Measurements from ENCODE around the gene TEX13D. TPM values are rescaled to one million over a fixed set of nuclear protein-coding genes. Genes with fewer than 3 reads are reported as not detected.

TEX13D gene
- total and polyA plus RNA-seq, 2 experiments from 2014 or later, result not detected

- Histone ChIP-seq H3K36me3 (no peaks in the 10 kb centered on the region), H3K27ac (no peak overlapping the region), H3K4me3 (no peak overlapping the region), H3K27me3 (no peaks in the 10 kb centered on the region), H3K4me1 (ENCODE audit: low read depth) (no peaks in the 10 kb centered on the region), H3K9me3 (ENCODE audit: low read depth) (no peaks in the 10 kb centered on the region)
- no peak for TF ChIP-seq CTCF (IDR thresholded peaks at IDR 0.05; ENCODE audit: low read depth, low read length)
- no peak for DNase-seq (ENCODE audit: low read depth in 1 of 2, low spot score in 1 of 2)
These were observed 6.5 kb downstream of the TEX13D start for GRCh38 chrX:124338733-124339514.

GRCh38 chrX:124341396-124342132 is 9.1 kb downstream of the TEX13D start:
- H3K4me3 ChIP-seq, result no peak overlapping the region
- DNase-seq (ENCODE audit: low read depth in 1 of 2, low spot score in 1 of 2), result no peak
- no peaks in the 10 kb centered on the region for H3K4me1 ChIP-seq (ENCODE audit: low read depth)
- TF ChIP-seq CTCF (IDR thresholded peaks at IDR 0.05; ENCODE audit: low read depth, low read length), result no peak
- H3K9me3 ChIP-seq (ENCODE audit: low read depth), result no peaks in the 10 kb centered on the region
- no peaks in the 10 kb centered on the region for H3K27me3 ChIP-seq
- H3K27ac ChIP-seq, result no peak overlapping the region
- no peaks in the 10 kb centered on the region for H3K36me3 ChIP-seq

- TF ChIP-seq CTCF (IDR thresholded peaks at IDR 0.05; ENCODE audit: low read depth, low read length), result no peak
- Histone ChIP-seq H3K27me3 (no peaks in the 10 kb centered on the region), H3K27ac (no peak overlapping the region), H3K4me1 (ENCODE audit: low read depth) (no peaks in the 10 kb centered on the region), H3K9me3 (ENCODE audit: low read depth) (no peaks in the 10 kb centered on the region), H3K4me3 (no peak overlapping the region), H3K36me3 (no peaks in the 10 kb centered on the region)
- no peak for DNase-seq (ENCODE audit: low read depth in 1 of 2, low spot score in 1 of 2)
These were observed 9.9 kb downstream of the TEX13D start for GRCh38 chrX:124342174-124342867.

- Histone ChIP-seq H3K27ac (no peak overlapping the region), H3K9me3 (ENCODE audit: low read depth) (no peaks in the 10 kb centered on the region), H3K36me3 (no peaks in the 10 kb centered on the region), H3K27me3 (no peaks in the 10 kb centered on the region), H3K4me1 (ENCODE audit: low read depth) (no peaks in the 10 kb centered on the region), H3K4me3 (no peak overlapping the region)
- no peak for TF ChIP-seq CTCF (IDR thresholded peaks at IDR 0.05; ENCODE audit: low read depth, low read length)
- no peak for DNase-seq (ENCODE audit: low read depth in 1 of 2, low spot score in 1 of 2)
These were observed 10.6 kb downstream of the TEX13D start for GRCh38 chrX:124343016-124343415.

GRCh38 chrX:124344246-124344645 is 11.8 kb downstream of the TEX13D start:
- no peak for TF ChIP-seq CTCF (IDR thresholded peaks at IDR 0.05; ENCODE audit: low read depth, low read length)
- Histone ChIP-seq H3K36me3 (no peaks in the 10 kb centered on the region), H3K9me3 (ENCODE audit: low read depth) (peaks cover 3% of the 10 kb centered on the region), H3K27me3 (no peaks in the 10 kb centered on the region), H3K4me1 (ENCODE audit: low read depth) (no peaks in the 10 kb centered on the region), H3K4me3 (no peak overlapping the region), H3K27ac (no peak overlapping the region)
- no peak for DNase-seq (ENCODE audit: low read depth in 1 of 2, low spot score in 1 of 2)
